Left ventricle myocardium inferior (tissue), 1 donor: ENCODE measurements around the gene TSEN54. TPM values are rescaled to one million over a fixed set of nuclear protein-coding genes. Genes with fewer than 3 reads are reported as not detected.

Source experiments
- DNase-seq: peaks from one replicate; pipeline ENCODE4 v3.0.0-alpha.2; 2020
- H3K27ac ChIP-seq: fragments of 200-600 bp; replicated peaks from 2 replicates; pipeline ENCODE4 v1.8.0; 2021
- H3K27me3 ChIP-seq: fragments of 200-600 bp; 2 replicates; pipeline ENCODE4 v1.8.0; 2021; ENCODE audit warnings: low read depth
- H3K36me3 ChIP-seq: fragments of 200-600 bp; 2 replicates; pipeline ENCODE4 v1.8.0; 2021
- H3K4me1 ChIP-seq: fragments of 200-600 bp; 2 replicates; pipeline ENCODE4 v1.8.0; 2021
- H3K4me3 ChIP-seq: fragments of 200-600 bp; 2 replicates; pipeline ENCODE4 v1.8.0; 2021; ENCODE audit warnings: mild to moderate bottlenecking, moderate library complexity
- H3K9me3 ChIP-seq: fragments of 200-600 bp; replicated peaks from 2 replicates; pipeline ENCODE4 v1.8.0; 2021
- intact Hi-C: fragments of 100-400 bp; cut with micrococcal nuclease; formaldehyde crosslinking; loops from one replicate; pipeline ENCODE4 v1.11.0; 2022
- total RNA-seq: library from RNA; stranded (reverse); fragmentation: NEBNext Ultra II Directional; extraction: Animal tissue kit (Norgen Biotek cat#: 25700); gene quantifications from one replicate; pipeline ENCODE4 v1.2.1, GENCODE V29; 2021
- TF ChIP-seq, protein P1 (sequence below): fragments of 200-600 bp; IDR thresholded peaks from 2 replicates; pipeline ENCODE4 v1.8.0; 2021; ENCODE audit warnings: antibody characterized with exemption, mild to moderate bottlenecking, borderline replicate concordance
- donor health status: DM: no; HTN: yes; CAD: no; lungs with severe emphysema.

The TSEN54 gene
- total RNA-seq, 1 donor from 2014 or later = 6.8 TPM

- intact Hi-C loops = no loop called here
- no peak overlapping the region for H3K4me3 ChIP-seq
- no peak for DNase-seq
- no peaks in the 10 kb centered on the region for H3K36me3 ChIP-seq
- H3K27ac ChIP-seq = no peak overlapping the region
- H3K27me3 ChIP-seq = no peaks in the 10 kb centered on the region
- TF ChIP-seq, protein P1, sequence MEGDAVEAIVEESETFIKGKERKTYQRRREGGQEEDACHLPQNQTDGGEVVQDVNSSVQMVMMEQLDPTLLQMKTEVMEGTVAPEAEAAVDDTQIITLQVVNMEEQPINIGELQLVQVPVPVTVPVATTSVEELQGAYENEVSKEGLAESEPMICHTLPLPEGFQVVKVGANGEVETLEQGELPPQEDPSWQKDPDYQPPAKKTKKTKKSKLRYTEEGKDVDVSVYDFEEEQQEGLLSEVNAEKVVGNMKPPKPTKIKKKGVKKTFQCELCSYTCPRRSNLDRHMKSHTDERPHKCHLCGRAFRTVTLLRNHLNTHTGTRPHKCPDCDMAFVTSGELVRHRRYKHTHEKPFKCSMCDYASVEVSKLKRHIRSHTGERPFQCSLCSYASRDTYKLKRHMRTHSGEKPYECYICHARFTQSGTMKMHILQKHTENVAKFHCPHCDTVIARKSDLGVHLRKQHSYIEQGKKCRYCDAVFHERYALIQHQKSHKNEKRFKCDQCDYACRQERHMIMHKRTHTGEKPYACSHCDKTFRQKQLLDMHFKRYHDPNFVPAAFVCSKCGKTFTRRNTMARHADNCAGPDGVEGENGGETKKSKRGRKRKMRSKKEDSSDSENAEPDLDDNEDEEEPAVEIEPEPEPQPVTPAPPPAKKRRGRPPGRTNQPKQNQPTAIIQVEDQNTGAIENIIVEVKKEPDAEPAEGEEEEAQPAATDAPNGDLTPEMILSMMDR = no peak
- H3K4me1 ChIP-seq = peaks cover 7% of the 10 kb centered on the region
- H3K9me3 ChIP-seq = no peaks in the 10 kb centered on the region
These were observed 34.9 kb downstream of the TSEN54 start for GRCh38 chr17:75551266-75551665.

DNA sequence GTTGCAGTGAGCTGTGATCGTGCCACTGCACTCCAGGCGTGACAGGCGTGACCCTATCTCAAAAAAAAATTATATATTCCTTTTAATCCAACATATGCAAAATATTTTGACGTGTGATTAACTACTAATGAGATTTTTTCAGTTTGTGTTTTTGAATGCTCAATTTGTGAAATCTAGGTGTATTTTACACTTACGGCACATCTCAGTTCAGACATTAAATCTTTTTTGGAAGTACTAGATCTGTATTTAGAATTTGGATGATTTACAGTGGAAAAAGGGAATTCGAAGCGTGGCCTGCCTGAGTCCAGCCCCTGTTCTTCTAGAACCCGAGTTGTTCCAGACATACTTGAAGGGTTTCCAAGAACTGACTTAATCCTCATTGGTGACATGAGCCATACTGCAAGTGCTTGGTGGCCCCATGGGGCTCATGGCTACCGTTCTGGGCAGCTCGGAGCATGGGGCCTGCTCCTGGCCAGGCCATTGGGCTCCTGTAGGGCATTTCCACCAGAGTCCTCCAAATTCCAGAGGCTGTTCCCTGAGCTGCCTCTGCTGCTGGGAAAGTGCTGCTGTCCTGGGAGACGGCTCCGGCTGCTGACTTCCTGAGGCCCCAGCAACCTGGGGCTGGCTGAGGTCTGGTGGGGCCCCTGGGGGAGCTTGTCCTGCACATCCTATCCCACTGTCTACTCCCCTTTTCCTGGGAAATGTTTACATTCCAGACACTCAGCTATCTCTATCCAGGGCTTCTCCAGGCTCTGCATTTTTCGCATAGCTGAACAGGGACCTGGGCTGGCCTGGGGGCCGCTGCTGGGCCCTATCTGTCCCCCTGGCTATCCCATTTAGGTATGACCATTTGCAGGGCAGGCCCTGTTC, 36.3 kb downstream of the TSEN54 start:
- intact Hi-C loops = no loop called here
- H3K36me3 ChIP-seq = no peaks in the 10 kb centered on the region
- DNase-seq = no peak
- TF ChIP-seq, protein P1 = no peak
- peaks cover 7% of the 10 kb centered on the region for H3K4me1 ChIP-seq
- H3K4me3 ChIP-seq = no peak overlapping the region
- no peaks in the 10 kb centered on the region for H3K27me3 ChIP-seq
- H3K27ac ChIP-seq = no peak overlapping the region
- no peaks in the 10 kb centered on the region for H3K9me3 ChIP-seq

DNA sequence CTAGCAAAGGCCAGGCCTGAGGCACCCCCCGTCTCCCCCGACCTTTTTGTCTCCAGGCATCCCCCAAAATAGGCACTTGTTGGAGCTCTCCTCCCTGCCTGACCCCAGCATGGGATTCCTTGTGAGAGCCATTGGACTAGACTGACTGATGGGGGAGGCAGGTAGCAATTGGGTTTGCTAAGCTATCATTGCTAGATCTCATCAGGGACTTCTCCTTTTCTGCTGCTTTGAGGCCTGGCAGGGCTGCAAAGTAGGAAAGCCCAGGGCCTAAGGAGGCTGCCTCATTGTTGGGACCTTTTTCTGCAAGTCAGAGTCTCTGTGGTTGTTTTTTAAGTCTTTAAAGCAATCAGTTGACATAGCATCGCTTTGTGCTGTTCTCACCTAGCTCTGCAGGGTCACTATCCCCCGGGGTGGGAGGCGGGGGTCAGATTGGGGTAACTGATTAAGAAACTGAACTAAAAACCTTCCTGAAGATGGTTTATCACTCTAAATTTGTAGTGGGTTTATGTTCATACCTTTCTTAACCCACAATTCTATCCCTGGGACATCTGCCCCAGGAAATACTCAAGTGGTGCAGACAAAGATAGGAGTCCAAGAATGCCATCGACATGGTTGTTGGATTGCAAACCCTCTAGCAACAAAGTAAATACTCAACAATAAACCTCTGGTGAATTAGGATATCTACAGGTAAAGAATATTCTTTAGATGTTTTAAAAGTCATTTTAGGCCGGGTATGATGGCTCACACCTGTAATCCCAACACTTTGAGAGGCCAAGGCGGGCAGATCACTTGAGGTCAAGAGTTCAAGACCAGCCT, 37.2 kb downstream of the TSEN54 start:
- no peak overlapping the region for H3K27ac ChIP-seq
- DNase-seq = no peak
- TF ChIP-seq, protein P1 = no peak
- H3K4me3 ChIP-seq = no peak overlapping the region
- intact Hi-C loops = no loop called here
- no peaks in the 10 kb centered on the region for H3K36me3 ChIP-seq
- H3K9me3 ChIP-seq = no peaks in the 10 kb centered on the region
- H3K27me3 ChIP-seq = no peaks in the 10 kb centered on the region
- H3K4me1 ChIP-seq = peaks cover 7% of the 10 kb centered on the region

GRCh38 chr17:75555679-75556153, 39.4 kb downstream of the TSEN54 start:
- intact Hi-C loops = no loop called here
- H3K27me3 ChIP-seq = no peaks in the 10 kb centered on the region
- TF ChIP-seq, protein P1 = no peak
- DNase-seq = no peak
- no peaks in the 10 kb centered on the region for H3K9me3 ChIP-seq
- H3K4me3 ChIP-seq = no peak overlapping the region
- no peaks in the 10 kb centered on the region for H3K36me3 ChIP-seq
- H3K27ac ChIP-seq = no peak overlapping the region
- H3K4me1 ChIP-seq = peaks cover 4% of the 10 kb centered on the region

GRCh38 chr17:75557075-75557851, 40.9 kb downstream of the TSEN54 start:
- Histone ChIP-seq H3K4me3 (no peak overlapping the region), H3K4me1 (peaks cover 4% of the 10 kb centered on the region), H3K36me3 (no peaks in the 10 kb centered on the region), H3K27me3 (no peaks in the 10 kb centered on the region), H3K27ac (no peak overlapping the region), H3K9me3 (no peaks in the 10 kb centered on the region)
- DNase-seq = no peak
- intact Hi-C loops = no loop called here
- TF ChIP-seq, protein P1 = no peak
